ENCODE data around the gene KRT9.

GRCh38 chr17:41579484-41580243, 7.8 kb upstream of the KRT9 start:
- TF ChIP-seq CTCF (IDR thresholded peaks at IDR 0.05; ENCODE audit: low read length) (peak; percentile 77), EZH2 (IDR thresholded peaks at IDR 0.05; ENCODE audit: borderline replicate concordance, low read length) (no peak)
